HG02852 (cell line): ENCODE results near the gene PRTFDC1.

Experiments
- ATAC-seq: cut with Tn5 transposase; IDR thresholded peaks from one replicate; pipeline ENCODE4 v1.9.1; 2021; ENCODE audit warnings: mild to moderate bottlenecking, moderate library complexity; ENCODE audit not compliant: unreplicated experiment

PRTFDC1 gene

DNA sequence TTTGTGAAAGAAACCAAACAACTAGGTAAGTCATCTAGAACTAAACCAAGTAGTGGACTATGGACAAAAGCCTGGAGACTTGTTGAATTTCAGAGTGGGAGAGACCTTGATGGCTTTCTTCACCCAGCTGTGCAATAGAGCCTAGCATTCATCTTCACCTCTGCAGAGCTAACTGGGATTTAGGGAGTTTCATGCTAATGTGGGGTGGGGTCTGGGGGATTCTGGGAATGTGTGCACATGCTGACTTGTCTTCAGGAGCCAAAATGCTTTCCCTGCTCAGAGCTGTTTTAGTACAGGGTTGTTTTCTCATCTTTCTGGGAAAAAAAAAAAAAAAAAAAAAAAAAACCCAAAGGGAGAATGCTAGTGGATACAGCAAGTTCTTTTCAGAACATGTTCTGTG is 147.4 kb downstream of the PRTFDC1 start:
- no peak for ATAC-seq

DNA sequence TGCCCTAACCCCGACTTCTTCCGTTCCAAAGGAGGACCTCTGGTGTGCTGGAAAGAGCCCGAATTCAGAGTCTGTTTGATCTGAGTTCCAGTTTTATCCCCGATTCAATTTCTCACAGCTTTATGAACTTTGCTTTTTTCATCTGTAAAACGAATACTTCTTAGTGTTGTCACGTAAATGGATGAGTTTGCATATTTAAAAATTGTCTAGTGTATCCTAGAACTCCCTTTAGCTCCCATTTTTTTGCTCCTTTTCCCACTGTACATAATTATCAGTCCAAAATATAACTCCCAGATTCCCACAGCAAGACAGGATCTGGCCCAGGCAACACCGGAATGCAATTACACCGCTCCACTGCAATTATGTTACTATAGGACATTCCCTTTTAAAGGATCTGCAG is 148.0 kb downstream of the PRTFDC1 start:
- ATAC-seq, result no peak

DNA sequence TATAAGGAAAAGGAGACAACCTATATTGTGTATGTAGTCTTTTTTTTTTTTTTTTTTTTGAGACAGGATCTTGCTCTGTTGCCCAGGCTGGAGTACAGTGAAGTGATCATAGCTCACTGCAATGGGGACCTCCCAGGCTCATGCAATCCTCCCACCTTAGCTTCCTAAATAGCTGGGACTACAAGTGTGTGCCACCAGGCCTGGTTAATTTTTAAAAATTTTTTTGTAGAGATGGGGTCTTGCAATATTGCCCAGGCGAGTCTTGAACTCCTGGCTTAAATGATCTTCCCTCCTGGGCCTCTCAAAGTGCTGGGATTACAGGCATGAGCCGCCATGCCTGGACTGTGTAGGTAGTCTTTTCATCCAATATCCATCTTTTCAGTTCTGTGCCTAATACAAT is 150.0 kb downstream of the PRTFDC1 start:
- ATAC-seq, result no peak

GRCh38 chr10:24800861-24801260 is 151.5 kb downstream of the PRTFDC1 start:
- ATAC-seq, result no peak
